Naive thymus-derived CD8-positive, alpha-beta T cell (primary cell): ENCODE data around the gene CARD18. TPM values are rescaled to one million over a fixed set of nuclear protein-coding genes. Genes with fewer than 3 reads are reported as not detected.
"Not testable (repeated sequence)": the region's sequence is repeated elsewhere in the genome, so short reads cannot be mapped to it uniquely, and the experiment has no call there.

ENCODE experiments used
- ATAC-seq, 2 donors: fragments of 150-1000 bp; cut with Tn5 transposase in 1 of 2; sonication (Bioruptor Pico), chemical (Tn5 transposase) in 1 of 2; 1 replicate in 1 of 2; 2 replicates in 1 of 2; pipeline ENCODE4 v1.10.0; 2021; ENCODE audit warnings: mild to moderate bottlenecking in 2 of 2, moderate library complexity in 2 of 2
- POLR2A ChIA-PET: fragments of 350-600 bp; sonication (Branson Sonifier 250); formaldehyde crosslinking; loops from one replicate; lab custom pipeline; 2021; ENCODE audit warnings: antibody characterized with exemption; lab: Charles Lee
- DNase-seq, 10 donors: peaks; one replicate each; pipeline versions ENCODE4 v3.0.0 to v3.0.0-alpha.2; 2020 to 2022
- H3K27ac Mint-ChIP-seq, 10 donors: one replicate each; pipeline ENCODE4 v1.8.0; 2020 to 2022; ENCODE audit warnings: mild to moderate bottlenecking in 10 of 10, mixed read lengths in 10 of 10, moderate library complexity in 4 of 10, inconsistent platforms in 1 of 10
- H3K27me3 Mint-ChIP-seq, 5 donors: one replicate each; pipeline ENCODE4 v1.8.0; 2021 to 2022; ENCODE audit warnings: mixed read lengths in 5 of 5
- H3K36me3 Mint-ChIP-seq, 3 donors: one replicate each; pipeline ENCODE4 v1.8.0; 2020 to 2022; ENCODE audit warnings: mixed read lengths in 3 of 3, mild to moderate bottlenecking in 2 of 3, inconsistent platforms in 1 of 3
- H3K4me1 Mint-ChIP-seq, 4 donors: one replicate each; pipeline ENCODE4 v1.8.0; 2021 to 2022; ENCODE audit warnings: mixed read lengths in 4 of 4
- H3K4me3 Mint-ChIP-seq, 10 donors: one replicate each; pipeline ENCODE4 v1.8.0; 2020 to 2022; ENCODE audit warnings: mild to moderate bottlenecking in 10 of 10, mixed read lengths in 10 of 10, moderate library complexity in 6 of 10, inconsistent platforms in 1 of 10
- H3K9me3 Mint-ChIP-seq, 9 donors: one replicate each; pipeline ENCODE4 v1.8.0; 2020 to 2022; ENCODE audit warnings: mixed read lengths in 9 of 9, mild to moderate bottlenecking in 3 of 9, inconsistent platforms in 1 of 9, moderate library complexity in 1 of 9
- polyA plus RNA-seq, 3 donors: library from polyadenylated mRNA; unstranded; fragments of 300-500 nt; fragmentation: Illumina TruSeq; gene quantifications; one replicate each; pipeline ENCODE4 v1.2.3, GENCODE V29; 2021
- total RNA-seq, 8 experiments: library from RNA in 2 of 8; stranded (reverse) in 2 of 8; gene quantifications; one replicate each; pipeline ENCODE4 v1.2.3 and lab custom pipeline; 2021 to 2026

The CARD18 gene
- total and polyA plus RNA-seq, 5 experiments from 2014 or later, result not detected

- Mint-ChIP-seq H3K4me1 (peaks cover 0 to 2% (median 0%) of the 10 kb centered on the region in 4 donors), H3K9me3 (peaks cover 0 to 9% (median 0%) of the 10 kb centered on the region in 9 donors), H3K4me3 (no peak overlapping the region), H3K27me3 (no peaks in the 10 kb centered on the region), H3K27ac (no peak overlapping the region), H3K36me3 (no peaks in the 10 kb centered on the region)
- DNase-seq (no peak), ATAC-seq (no peak)
- POLR2A ChIA-PET, result no interaction called here
Observed at GRCh38 chr11:105124756-105125155, 14.8 kb downstream of the CARD18 start.

GRCh38 chr11:105111145-105111944 is 28.2 kb downstream of the CARD18 start:
- Mint-ChIP-seq H3K27ac (peak overlapping the region in 1 of 10 donors; percentile 29), H3K9me3 (peaks cover 0 to 1% (median 0%) of the 10 kb centered on the region in 9 donors), H3K27me3 (peaks cover 8 to 25% (median 16%) of the 10 kb centered on the region in 5 donors), H3K36me3 (peaks cover 0 to 6% (median 3%) of the 10 kb centered on the region in 3 donors), H3K4me1 (peaks cover 4 to 14% (median 11%) of the 10 kb centered on the region in 4 donors), H3K4me3 (no peak overlapping the region)
- ATAC-seq (no peak), DNase-seq (no peak)
- POLR2A ChIA-PET, result no interaction called here

- Mint-ChIP-seq H3K27me3 (peaks cover 8 to 25% (median 13%) of the 10 kb centered on the region in 5 donors), H3K4me1 (peaks cover 4 to 14% (median 11%) of the 10 kb centered on the region in 4 donors), H3K4me3 (no peak overlapping the region), H3K27ac (peak overlapping the region in 1 of 10 donors; percentile 29), H3K36me3 (peaks cover 0 to 6% (median 3%) of the 10 kb centered on the region in 3 donors), H3K9me3 (peaks cover 0 to 1% (median 0%) of the 10 kb centered on the region in 9 donors)
- POLR2A ChIA-PET, result no interaction called here
- ATAC-seq (no peak), DNase-seq (no peak)
Observed at GRCh38 chr11:105110688-105111030, 28.9 kb downstream of the CARD18 start.

GRCh38 chr11:105109855-105110687 is 29.5 kb downstream of the CARD18 start:
- Mint-ChIP-seq H3K27me3 (peaks cover 7 to 25% (median 13%) of the 10 kb centered on the region in 5 donors), H3K9me3 (peaks cover 0 to 4% (median 0%) of the 10 kb centered on the region in 9 donors)

GRCh38 chr11:105109321-105109720 is 30.2 kb downstream of the CARD18 start:
- Mint-ChIP-seq H3K9me3 (peaks cover 0 to 7% (median 0%) of the 10 kb centered on the region in 9 donors), H3K27ac (no peak overlapping the region), H3K36me3 (peaks cover 0 to 8% (median 6%) of the 10 kb centered on the region in 3 donors), H3K4me1 (peaks cover 4 to 14% (median 11%) of the 10 kb centered on the region in 4 donors), H3K4me3 (no peak overlapping the region), H3K27me3 (peaks cover 5 to 25% (median 13%) of the 10 kb centered on the region in 5 donors)
- DNase-seq (no peak), ATAC-seq (no peak)
- POLR2A ChIA-PET, result no interaction called here

More at GRCh38 chr11:105109855-105110687, 29.5 kb downstream of the CARD18 start:
- POLR2A ChIA-PET, result no interaction called here
- Mint-ChIP-seq H3K4me1 (peaks cover 4 to 14% (median 11%) of the 10 kb centered on the region in 4 donors), H3K4me3 (no peak overlapping the region), H3K27ac (peak overlapping the region in 2 of 10 donors; percentile 22 to 29), H3K36me3 (peaks cover 0 to 6% (median 5%) of the 10 kb centered on the region in 3 donors)
- DNase-seq, result no peak
- ATAC-seq, result no peak

- Mint-ChIP-seq H3K9me3 (peaks cover 0 to 6% (median 0%) of the 10 kb centered on the region in 9 donors), H3K27me3 (peaks cover 5 to 22% (median 13%) of the 10 kb centered on the region in 5 donors), H3K36me3 (peaks cover 0 to 8% (median 6%) of the 10 kb centered on the region in 3 donors)
Observed at GRCh38 chr11:105108247-105108646, 31.3 kb downstream of the CARD18 start.

GRCh38 chr11:105107226-105107825 is 32.2 kb downstream of the CARD18 start:
- ATAC-seq, H3K9me3 Mint-ChIP-seq, POLR2A ChIA-PET, H3K27ac Mint-ChIP-seq, H3K36me3 Mint-ChIP-seq, DNase-seq, H3K4me3 Mint-ChIP-seq: not testable (repeated sequence)
- H3K4me1 Mint-ChIP-seq, result peaks cover 4 to 14% (median 11%) of the 10 kb centered on the region in 4 donors
- H3K27me3 Mint-ChIP-seq, result peaks cover 5 to 18% (median 10%) of the 10 kb centered on the region in 5 donors

More at GRCh38 chr11:105108247-105108646, 31.3 kb downstream of the CARD18 start:
- DNase-seq (no peak), ATAC-seq (no peak)
- Mint-ChIP-seq H3K4me3 (no peak overlapping the region), H3K4me1 (peaks cover 4 to 14% (median 11%) of the 10 kb centered on the region in 4 donors), H3K27ac (no peak overlapping the region)
- POLR2A ChIA-PET, result no interaction called here

- POLR2A ChIA-PET, result no interaction called here
- no peak for DNase-seq
- Mint-ChIP-seq H3K27me3 (peaks cover 5 to 17% (median 10%) of the 10 kb centered on the region in 5 donors), H3K9me3 (peaks cover 0 to 6% (median 0%) of the 10 kb centered on the region in 9 donors), H3K4me1 (peaks cover 6 to 18% (median 15%) of the 10 kb centered on the region in 4 donors), H3K27ac (no peak overlapping the region), H3K36me3 (peaks cover 0 to 8% (median 6%) of the 10 kb centered on the region in 3 donors), H3K4me3 (no peak overlapping the region)
- no peak for ATAC-seq
Observed at GRCh38 chr11:105106140-105106539, 33.4 kb downstream of the CARD18 start.

GRCh38 chr11:105104292-105104691 is 35.3 kb downstream of the CARD18 start:
- DNase-seq (no peak), ATAC-seq (no peak)
- no peak overlapping the region for H3K27ac Mint-ChIP-seq
- no peak overlapping the region for H3K4me3 Mint-ChIP-seq
- H3K27me3 Mint-ChIP-seq, result peaks cover 0 to 9% (median 6%) of the 10 kb centered on the region in 5 donors
- H3K4me1 Mint-ChIP-seq, result peaks cover 9 to 23% (median 21%) of the 10 kb centered on the region in 4 donors
- POLR2A ChIA-PET, result no interaction called here
- H3K36me3 Mint-ChIP-seq, result peaks cover 0 to 8% (median 6%) of the 10 kb centered on the region in 3 donors
- H3K9me3 Mint-ChIP-seq, result peaks cover 0 to 6% (median 0%) of the 10 kb centered on the region in 9 donors

- DNase-seq, result no peak
- peaks cover 0 to 10% (median 6%) of the 10 kb centered on the region in 5 donors for H3K27me3 Mint-ChIP-seq
- no peak for ATAC-seq
- H3K27ac Mint-ChIP-seq, result no peak overlapping the region
- no peak overlapping the region for H3K4me3 Mint-ChIP-seq
- peaks cover 0 to 8% (median 6%) of the 10 kb centered on the region in 3 donors for H3K36me3 Mint-ChIP-seq
- H3K9me3 Mint-ChIP-seq, result peaks cover 0 to 6% (median 0%) of the 10 kb centered on the region in 9 donors
- peaks cover 9 to 23% (median 21%) of the 10 kb centered on the region in 4 donors for H3K4me1 Mint-ChIP-seq
- POLR2A ChIA-PET, result no interaction called here
Observed at GRCh38 chr11:105103336-105103735, 36.2 kb downstream of the CARD18 start.

GRCh38 chr11:105102079-105102581 is 37.4 kb downstream of the CARD18 start:
- ATAC-seq, result not testable (repeated sequence)

More at GRCh38 chr11:105102079-105102581, 37.4 kb downstream of the CARD18 start:
- H3K27me3 Mint-ChIP-seq, H3K36me3 Mint-ChIP-seq, DNase-seq, H3K27ac Mint-ChIP-seq, H3K9me3 Mint-ChIP-seq, H3K4me3 Mint-ChIP-seq, POLR2A ChIA-PET: not testable (repeated sequence)
- H3K4me1 Mint-ChIP-seq, result peaks cover 9 to 23% (median 21%) of the 10 kb centered on the region in 4 donors
